Activated T-helper 1 cell treated with anti-CD3 and anti-CD28 coated beads, Interleukin-12 subunit alpha, Interleukin-12 subunit beta, Interleukin-2, Interleukin-4 antibody, amounts not matched to agents 30 ng/mL and 10 ng/mL and 1 ng/mL, durations not matched to agents 14 hours and 24 hours and 36 hours (primary cell): ENCODE results near the gene CWC27. TPM values are rescaled to one million over a fixed set of nuclear protein-coding genes. Genes with fewer than 3 reads are reported as not detected.

ENCODE experiments used
- DNase-seq: peaks from one replicate; pipeline ENCODE4 v3.0.0; 2021; ENCODE audit warnings: low spot score
- H3K27ac Mint-ChIP-seq: one replicate; pipeline ENCODE4 v1.8.0; 2021; ENCODE audit warnings: mild to moderate bottlenecking, mixed read lengths
- H3K27me3 Mint-ChIP-seq: one replicate; pipeline ENCODE4 v1.8.0; 2022; ENCODE audit warnings: mild to moderate bottlenecking, moderate library complexity, mixed read lengths; ENCODE audit not compliant: insufficient read depth
- H3K36me3 Mint-ChIP-seq: one replicate; pipeline ENCODE4 v1.8.0; 2021; ENCODE audit warnings: low read depth, mixed read lengths
- H3K4me1 Mint-ChIP-seq: one replicate; pipeline ENCODE4 v1.8.0; 2021; ENCODE audit warnings: low read depth, mixed read lengths
- H3K4me3 Mint-ChIP-seq: one replicate; pipeline ENCODE4 v1.8.0; 2021; ENCODE audit warnings: mild to moderate bottlenecking, moderate library complexity, mixed read lengths
- H3K9me3 Mint-ChIP-seq: one replicate; pipeline ENCODE4 v1.8.0; 2021; ENCODE audit warnings: mixed read lengths
- intact Hi-C: fragments of 100-400 bp; cut with micrococcal nuclease; formaldehyde crosslinking; loops from one replicate; pipeline ENCODE4 v1.15.1; 2024
- total RNA-seq: library from RNA; stranded (reverse); gene quantifications from 2 replicates; pipeline ENCODE4 v1.2.3, GENCODE V29; 2022

The CWC27 gene
- total RNA-seq, 1 donor from 2014 or later = 29.1 TPM

DNA sequence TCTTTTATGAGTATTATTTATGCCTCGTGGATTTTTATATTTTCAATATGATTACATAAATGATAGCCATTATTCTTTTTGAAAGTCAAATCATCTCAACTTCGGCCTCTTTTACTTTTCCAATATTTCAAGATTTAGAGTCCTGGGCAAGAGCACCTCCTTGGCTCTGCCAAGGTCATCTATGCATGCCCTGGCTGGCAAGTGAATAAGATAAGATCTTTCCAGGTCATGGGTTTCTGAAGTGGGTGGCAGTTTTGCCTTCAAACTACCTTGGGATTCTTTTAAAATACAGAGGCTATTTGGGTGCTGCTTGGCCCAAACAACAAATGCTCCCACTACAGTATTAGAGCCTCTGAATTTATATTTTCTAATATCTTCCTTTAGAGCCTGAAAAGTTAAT lies 95.4 kb downstream of the CWC27 start:
- Mint-ChIP-seq H3K27me3 (no peaks in the 10 kb centered on the region), H3K4me3 (no peak overlapping the region), H3K36me3 (no peaks in the 10 kb centered on the region), H3K27ac (no peak overlapping the region), H3K4me1 (no peaks in the 10 kb centered on the region), H3K9me3 (no peaks in the 10 kb centered on the region)
- intact Hi-C loops = no loop called here
- DNase-seq = no peak

DNA sequence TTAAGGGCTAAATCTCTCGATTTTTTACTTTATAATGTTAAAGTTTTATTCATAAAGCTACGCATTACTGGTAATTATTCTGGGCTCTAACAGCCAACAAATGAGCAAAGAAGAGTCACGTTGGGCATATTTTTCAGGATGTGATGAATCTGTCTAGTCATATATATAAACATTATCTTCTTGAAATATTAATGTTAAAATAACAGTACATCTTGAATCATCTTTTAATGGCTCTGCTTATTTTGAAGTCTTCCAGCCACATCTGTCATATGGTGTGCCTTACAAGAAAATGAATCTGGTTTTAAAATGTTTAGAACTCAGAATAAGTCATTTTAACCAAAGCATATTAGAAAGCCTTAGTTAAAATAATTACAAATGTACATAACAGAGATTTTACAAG lies 96.9 kb downstream of the CWC27 start:
- no peaks in the 10 kb centered on the region for H3K36me3 Mint-ChIP-seq
- intact Hi-C loops = no loop called here
- H3K4me3 Mint-ChIP-seq = no peak overlapping the region
- H3K4me1 Mint-ChIP-seq = no peaks in the 10 kb centered on the region
- DNase-seq = no peak
- H3K27ac Mint-ChIP-seq = no peak overlapping the region
- H3K9me3 Mint-ChIP-seq = no peaks in the 10 kb centered on the region
- H3K27me3 Mint-ChIP-seq = no peaks in the 10 kb centered on the region

DNA sequence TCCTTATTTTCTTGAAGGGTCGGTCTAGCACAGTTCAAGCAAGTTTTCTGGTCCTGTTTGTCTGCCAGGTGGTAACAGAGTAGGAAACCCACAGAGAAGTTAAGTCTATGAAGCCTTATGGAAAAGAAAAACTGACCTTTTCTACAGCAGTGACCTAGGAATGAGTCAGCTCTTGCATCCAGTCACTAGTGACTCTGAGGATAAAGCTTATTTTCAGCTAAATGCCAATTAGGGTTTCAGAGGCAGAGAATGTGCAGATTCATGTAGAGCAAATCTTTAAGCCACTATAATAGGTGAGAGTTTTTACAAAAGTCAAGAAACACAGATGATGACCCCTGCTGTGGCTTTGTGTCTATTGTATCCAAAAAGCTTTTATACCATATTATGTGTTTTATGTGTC lies 100.7 kb downstream of the CWC27 start:
- no peaks in the 10 kb centered on the region for H3K9me3 Mint-ChIP-seq
- DNase-seq = no peak
- H3K36me3 Mint-ChIP-seq = no peaks in the 10 kb centered on the region
- no peak overlapping the region for H3K4me3 Mint-ChIP-seq
- intact Hi-C loops = no loop called here
- H3K27ac Mint-ChIP-seq = no peak overlapping the region
- H3K4me1 Mint-ChIP-seq = no peaks in the 10 kb centered on the region
- H3K27me3 Mint-ChIP-seq = no peaks in the 10 kb centered on the region

DNA sequence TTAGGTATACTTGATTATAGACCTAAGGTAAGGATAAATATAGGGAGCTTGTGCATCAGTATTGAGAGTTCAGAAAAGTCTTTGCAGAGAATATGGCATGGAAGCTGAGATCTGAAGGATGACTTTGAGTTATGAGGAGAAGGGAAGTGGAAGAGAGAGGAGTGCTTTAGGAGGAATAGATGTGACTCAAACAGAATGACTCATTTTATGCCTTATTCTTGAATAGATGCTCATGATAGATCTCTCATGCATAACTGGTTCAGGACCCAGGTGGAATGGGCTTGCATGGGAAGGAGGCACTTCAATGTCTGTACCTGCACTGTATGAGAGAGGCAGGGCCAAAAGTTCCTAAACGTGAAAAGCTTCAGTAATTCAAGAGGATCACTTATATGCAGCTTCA lies 103.3 kb downstream of the CWC27 start:
- no peak for DNase-seq
- intact Hi-C loops = no loop called here
- Mint-ChIP-seq H3K36me3 (no peaks in the 10 kb centered on the region), H3K9me3 (no peaks in the 10 kb centered on the region), H3K4me3 (no peak overlapping the region), H3K27ac (no peak overlapping the region), H3K4me1 (no peaks in the 10 kb centered on the region), H3K27me3 (no peaks in the 10 kb centered on the region)

DNA sequence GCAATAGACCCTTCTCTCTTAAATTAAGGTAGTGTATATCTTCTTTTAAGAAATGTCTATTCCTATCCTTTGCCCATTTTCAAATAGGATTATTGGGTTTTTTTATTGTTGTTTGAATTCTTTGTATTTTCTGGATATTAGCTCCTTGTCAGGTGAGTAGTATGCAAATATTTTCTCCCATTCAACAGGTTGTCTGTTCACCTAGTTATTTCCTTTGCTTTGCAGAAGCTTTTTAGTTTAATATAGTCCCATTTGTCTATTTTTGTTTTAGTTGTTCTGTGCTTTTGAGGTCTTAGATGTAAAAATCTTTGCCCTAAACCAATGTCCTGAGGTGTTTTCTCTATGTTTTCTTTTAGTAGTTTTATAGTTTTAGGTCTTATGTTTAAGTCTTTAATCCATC lies 104.7 kb downstream of the CWC27 start:
- no peaks in the 10 kb centered on the region for H3K36me3 Mint-ChIP-seq
- intact Hi-C loops = no loop called here
- no peak for DNase-seq
- no peaks in the 10 kb centered on the region for H3K9me3 Mint-ChIP-seq
- H3K4me1 Mint-ChIP-seq = no peaks in the 10 kb centered on the region
- no peak overlapping the region for H3K4me3 Mint-ChIP-seq
- H3K27me3 Mint-ChIP-seq = no peaks in the 10 kb centered on the region
- no peak overlapping the region for H3K27ac Mint-ChIP-seq

DNA sequence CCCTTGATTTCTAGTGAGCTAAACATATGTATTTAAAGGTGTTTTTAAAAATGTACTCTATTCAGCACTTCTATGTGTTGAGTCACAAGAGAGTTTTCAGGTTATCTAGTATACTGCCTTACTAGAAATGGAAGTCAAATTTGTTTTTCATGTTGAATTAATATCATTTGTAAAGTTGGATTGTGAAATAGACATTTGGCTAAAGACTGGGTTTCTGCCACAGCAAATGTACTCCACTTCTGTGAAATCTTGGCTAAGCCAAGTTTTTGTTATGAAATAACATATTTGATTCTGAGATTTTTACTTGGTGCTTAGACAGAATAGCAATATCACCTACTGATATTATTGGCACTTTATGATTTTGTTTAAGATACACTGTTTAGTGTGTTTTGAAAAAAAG lies 106.0 kb downstream of the CWC27 start:
- H3K4me1 Mint-ChIP-seq = no peaks in the 10 kb centered on the region
- H3K9me3 Mint-ChIP-seq = no peaks in the 10 kb centered on the region
- intact Hi-C loops = no loop called here
- no peak overlapping the region for H3K27ac Mint-ChIP-seq
- no peaks in the 10 kb centered on the region for H3K36me3 Mint-ChIP-seq
- no peak for DNase-seq
- H3K4me3 Mint-ChIP-seq = no peak overlapping the region
- H3K27me3 Mint-ChIP-seq = no peaks in the 10 kb centered on the region

DNA sequence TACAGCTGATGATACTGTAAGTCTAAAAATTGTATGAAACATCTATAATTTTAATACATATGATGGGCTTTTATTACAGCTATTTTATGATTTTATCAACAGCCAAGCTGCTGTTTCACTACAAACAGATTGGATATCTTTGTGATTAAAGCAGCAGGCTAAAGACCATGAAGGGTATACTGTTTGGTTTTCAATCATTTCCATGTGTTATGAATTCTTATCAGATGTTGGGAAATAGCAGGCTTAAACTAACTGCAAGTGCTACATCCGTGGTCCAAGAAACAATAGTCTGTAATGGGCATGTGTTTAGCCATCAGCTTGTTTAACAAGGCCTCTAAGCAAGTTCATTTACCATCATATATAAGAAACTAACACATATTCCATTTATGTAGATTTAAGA lies 107.5 kb downstream of the CWC27 start:
- no peaks in the 10 kb centered on the region for H3K4me1 Mint-ChIP-seq
- no peaks in the 10 kb centered on the region for H3K9me3 Mint-ChIP-seq
- intact Hi-C loops = no loop called here
- no peak overlapping the region for H3K27ac Mint-ChIP-seq
- H3K36me3 Mint-ChIP-seq = no peaks in the 10 kb centered on the region
- H3K27me3 Mint-ChIP-seq = no peaks in the 10 kb centered on the region
- no peak for DNase-seq
- no peak overlapping the region for H3K4me3 Mint-ChIP-seq

DNA sequence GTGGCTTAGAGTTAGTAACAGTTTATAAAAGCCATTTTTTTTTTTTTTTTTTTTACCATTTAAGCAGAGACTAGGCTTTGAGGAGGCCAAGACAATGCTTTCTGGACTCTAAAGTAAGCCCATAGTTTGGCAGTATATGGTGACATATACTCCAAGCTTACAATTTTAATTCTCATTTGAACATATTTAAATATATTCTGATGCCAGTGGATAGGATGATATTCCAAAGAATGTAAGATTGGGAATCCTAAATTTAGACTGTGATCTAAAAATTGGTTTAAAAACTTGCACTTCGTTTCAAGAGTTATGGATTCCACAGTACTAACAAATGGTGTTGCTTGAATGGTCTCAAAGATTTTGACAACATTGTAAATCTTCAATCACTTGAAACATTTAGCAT lies 112.1 kb downstream of the CWC27 start:
- Mint-ChIP-seq H3K27me3 (no peaks in the 10 kb centered on the region), H3K9me3 (peaks cover 5% of the 10 kb centered on the region), H3K4me1 (no peaks in the 10 kb centered on the region), H3K36me3 (peaks cover 2% of the 10 kb centered on the region), H3K27ac (no peak overlapping the region), H3K4me3 (no peak overlapping the region)
- intact Hi-C loops = no loop called here
- no peak for DNase-seq

DNA sequence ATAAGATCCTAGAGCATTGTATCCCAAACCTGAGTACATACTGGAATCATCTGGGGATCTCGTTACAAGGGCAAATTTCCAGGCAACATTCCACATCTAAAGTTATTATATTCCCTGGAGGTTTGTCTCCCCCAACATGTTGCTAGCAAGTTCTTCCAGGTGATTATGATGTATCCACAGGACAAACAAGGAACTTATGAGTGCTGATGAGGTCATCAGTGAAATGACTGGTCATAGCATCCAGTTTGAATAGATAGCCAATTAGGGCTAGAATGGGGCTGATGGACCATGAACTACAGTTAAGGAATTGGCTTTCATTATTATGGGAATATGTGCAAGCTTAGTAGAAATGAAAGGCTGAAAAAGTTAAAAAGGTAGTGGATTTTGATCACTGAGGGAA lies 115.2 kb downstream of the CWC27 start:
- DNase-seq = no peak

DNA sequence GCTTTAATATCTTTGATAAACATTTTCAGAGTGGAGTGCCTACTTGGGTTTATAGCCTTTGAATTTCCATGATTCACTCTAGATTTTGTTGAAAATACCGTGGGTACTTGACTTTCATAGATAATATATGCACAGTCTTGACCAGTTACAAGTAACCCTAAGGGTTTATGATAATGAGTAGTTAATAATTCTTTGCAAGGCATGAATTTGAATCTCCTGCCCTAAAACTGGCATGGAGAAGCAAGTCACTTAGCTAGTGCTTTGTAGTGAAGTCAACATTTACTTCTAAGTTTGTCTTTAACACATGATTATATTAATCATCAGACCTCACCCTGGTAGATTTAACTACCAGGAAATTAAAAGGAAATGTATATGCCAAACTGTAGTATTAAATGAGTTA lies 115.8 kb downstream of the CWC27 start:
- DNase-seq = no peak
- peaks cover 5% of the 10 kb centered on the region for H3K9me3 Mint-ChIP-seq
- no peak overlapping the region for H3K27ac Mint-ChIP-seq
- H3K4me3 Mint-ChIP-seq = no peak overlapping the region
- intact Hi-C loops = no loop called here
- peaks cover 2% of the 10 kb centered on the region for H3K36me3 Mint-ChIP-seq
- H3K27me3 Mint-ChIP-seq = no peaks in the 10 kb centered on the region
- no peaks in the 10 kb centered on the region for H3K4me1 Mint-ChIP-seq

More for the DNA sequence above, 115.2 kb downstream of the CWC27 start:
- Mint-ChIP-seq H3K27ac (no peak overlapping the region), H3K4me3 (no peak overlapping the region), H3K27me3 (no peaks in the 10 kb centered on the region), H3K9me3 (peaks cover 5% of the 10 kb centered on the region), H3K4me1 (no peaks in the 10 kb centered on the region), H3K36me3 (peaks cover 2% of the 10 kb centered on the region)
- intact Hi-C loops = no loop called here

DNA sequence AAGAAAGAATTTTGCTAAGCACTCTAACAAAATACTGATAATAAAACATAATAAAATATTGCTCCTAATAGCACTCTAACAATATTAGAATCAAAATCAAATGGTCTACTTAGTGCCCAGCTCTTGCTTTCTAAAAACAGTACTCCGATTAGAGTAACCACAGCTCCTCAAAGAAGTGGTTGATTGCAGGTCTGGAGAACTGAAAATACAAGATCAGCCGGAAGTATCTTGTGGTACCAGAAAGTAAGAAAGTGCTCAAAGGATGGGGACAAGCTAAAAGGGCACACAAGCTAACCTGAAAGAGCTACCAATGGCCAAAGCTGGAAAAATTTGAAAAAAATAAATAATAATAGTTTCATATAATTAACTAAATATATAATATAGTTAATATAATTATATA lies 119.2 kb downstream of the CWC27 start:
- Mint-ChIP-seq H3K4me3 (no peak overlapping the region), H3K4me1 (no peaks in the 10 kb centered on the region), H3K27me3 (no peaks in the 10 kb centered on the region), H3K36me3 (no peaks in the 10 kb centered on the region), H3K9me3 (no peaks in the 10 kb centered on the region), H3K27ac (no peak overlapping the region)
- intact Hi-C loops = no loop called here
- no peak for DNase-seq

DNA sequence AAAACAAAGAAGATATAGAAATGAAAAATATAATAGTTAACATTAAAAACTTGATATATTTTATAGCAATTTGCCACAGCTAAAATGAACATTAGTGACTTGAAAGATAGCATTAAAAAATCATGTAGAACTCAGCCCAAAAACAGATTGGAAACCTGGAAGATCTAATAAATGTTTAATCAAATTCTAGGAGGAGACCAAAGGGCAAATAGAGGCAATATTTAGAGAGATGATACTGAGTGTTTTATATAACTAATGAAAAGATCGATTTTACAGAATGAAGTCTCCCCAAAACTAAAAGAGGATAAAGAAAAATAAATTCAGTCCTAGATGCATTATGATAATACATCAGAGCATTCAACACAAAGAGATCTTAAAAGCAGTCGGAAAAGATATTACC lies 127.0 kb downstream of the CWC27 start:
- H3K4me3 Mint-ChIP-seq = no peak overlapping the region
- peaks cover 6% of the 10 kb centered on the region for H3K36me3 Mint-ChIP-seq
- no peak overlapping the region for H3K27ac Mint-ChIP-seq
- H3K9me3 Mint-ChIP-seq = peaks cover 9% of the 10 kb centered on the region
- H3K4me1 Mint-ChIP-seq = no peaks in the 10 kb centered on the region
- no peak for DNase-seq
- no peaks in the 10 kb centered on the region for H3K27me3 Mint-ChIP-seq
- intact Hi-C loops = no loop called here

DNA sequence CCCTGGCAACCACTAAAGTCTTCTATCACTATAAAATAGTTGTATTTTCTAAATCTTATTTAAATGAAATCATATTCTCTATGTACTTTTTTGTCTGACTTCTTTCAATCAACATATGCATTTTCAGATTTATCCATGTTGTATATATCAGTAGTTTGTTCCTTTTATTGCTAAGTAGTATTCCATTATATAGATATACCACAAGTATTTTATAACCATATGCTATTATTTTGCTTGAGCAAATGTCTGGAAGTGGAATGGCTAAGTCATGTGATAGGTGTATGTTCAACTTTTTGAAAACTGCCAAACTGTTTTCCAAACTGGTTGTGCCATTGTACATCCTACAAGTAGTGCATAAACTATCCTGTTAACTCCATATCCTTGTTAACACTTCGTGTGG lies 131.1 kb downstream of the CWC27 start:
- DNase-seq = no peak
- H3K27me3 Mint-ChIP-seq = no peaks in the 10 kb centered on the region
- no peaks in the 10 kb centered on the region for H3K4me1 Mint-ChIP-seq
- peaks cover 7% of the 10 kb centered on the region for H3K36me3 Mint-ChIP-seq
- peaks cover 20% of the 10 kb centered on the region for H3K9me3 Mint-ChIP-seq
- no peak overlapping the region for H3K4me3 Mint-ChIP-seq
- H3K27ac Mint-ChIP-seq = no peak overlapping the region
- intact Hi-C loops = no loop called here

DNA sequence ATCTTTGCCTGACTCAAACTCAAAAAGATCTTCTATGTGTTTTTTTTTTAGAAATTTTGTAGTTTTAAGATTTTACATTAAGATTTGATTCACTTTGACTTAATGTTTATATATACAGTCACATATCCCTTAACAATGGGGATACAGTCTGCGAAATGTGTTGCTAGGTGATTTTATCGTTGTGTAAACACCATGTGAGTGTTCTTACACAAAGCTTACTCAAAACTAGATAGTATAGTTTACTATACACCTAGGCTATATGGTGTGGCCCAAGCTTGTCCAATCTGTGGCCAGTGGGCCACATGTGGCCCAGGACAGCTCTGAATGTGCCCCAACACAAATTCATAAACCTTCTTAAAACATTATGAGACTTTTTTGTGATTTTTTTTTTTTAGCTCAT lies 131.9 kb downstream of the CWC27 start:
- Mint-ChIP-seq H3K27ac (no peak overlapping the region), H3K9me3 (peaks cover 23% of the 10 kb centered on the region), H3K4me3 (no peak overlapping the region), H3K4me1 (no peaks in the 10 kb centered on the region), H3K27me3 (no peaks in the 10 kb centered on the region), H3K36me3 (peaks cover 7% of the 10 kb centered on the region)
- intact Hi-C loops = no loop called here
- no peak for DNase-seq
